Natural killer cell (primary cell): ENCODE results near the gene CHN1. TPM values are rescaled to one million over a fixed set of nuclear protein-coding genes. Genes with fewer than 3 reads are reported as not detected.

Source experiments
- ATAC-seq, 3 donors: fragments of 150-1000 bp in 2 of 3; fragments of 200-7000 bp in 1 of 3; cut with Tn5 transposase; 1 replicate in 1 of 3; 2 replicates in 2 of 3; pipeline ENCODE4 v1.10.0; 2021; ENCODE audit warnings: mild to moderate bottlenecking in 2 of 3, moderate library complexity in 2 of 3
- DNase-seq, 2 donors: peaks; one replicate each; pipeline versions ENCODE4 v3.0.0 to v3.0.0-alpha.2; 2013 to 2021; ENCODE audit warnings: mixed read lengths in 1 of 2
- H3K27ac ChIP-seq: one replicate; pipeline ENCODE4 v1.5.1; 2013; ENCODE audit warnings: mild to moderate bottlenecking, low read length
- H3K27me3 ChIP-seq: one replicate; pipeline ENCODE4 v1.6.1; 2013; ENCODE audit warnings: low read length; ENCODE audit not compliant: control insufficient read depth, insufficient read depth
- H3K36me3 ChIP-seq: one replicate; pipeline ENCODE4 v1.6.1; 2013; ENCODE audit warnings: low read length; ENCODE audit not compliant: control insufficient read depth, insufficient read depth
- H3K4me1 ChIP-seq: one replicate; pipeline ENCODE4 v1.6.1; 2013; ENCODE audit warnings: low read length; ENCODE audit not compliant: control insufficient read depth, insufficient read depth
- H3K4me3 ChIP-seq: one replicate; pipeline ENCODE4 v1.5.1; 2013; ENCODE audit warnings: low read length
- H3K9me3 ChIP-seq: one replicate; pipeline ENCODE4 v1.6.1; 2013; ENCODE audit warnings: low read length; ENCODE audit not compliant: control insufficient read depth, insufficient read depth
- H3K27ac Mint-ChIP-seq, 2 donors: one replicate each; pipeline ENCODE4 v1.8.0; 2022; ENCODE audit warnings: mild to moderate bottlenecking in 2 of 2, mixed read lengths in 2 of 2, moderate library complexity in 1 of 2
- H3K27me3 Mint-ChIP-seq, 2 donors: one replicate each; pipeline ENCODE4 v1.8.0; 2022; ENCODE audit warnings: low read depth in 2 of 2, mixed read lengths in 2 of 2
- H3K36me3 Mint-ChIP-seq: one replicate; pipeline ENCODE4 v1.8.0; 2022; ENCODE audit warnings: mixed read lengths
- H3K4me1 Mint-ChIP-seq, 2 donors: one replicate each; pipeline ENCODE4 v1.8.0; 2022; ENCODE audit warnings: mixed read lengths in 2 of 2
- H3K4me3 Mint-ChIP-seq: one replicate; pipeline ENCODE4 v1.8.0; 2022; ENCODE audit warnings: mild to moderate bottlenecking, moderate library complexity, mixed read lengths
- H3K9me3 Mint-ChIP-seq, 2 donors: one replicate each; pipeline ENCODE4 v1.8.0; 2022; ENCODE audit warnings: mixed read lengths in 2 of 2
- WGBS: methylation state at CpG from one replicate; pipeline ENCODE4 v1.1.7; 2013; ENCODE audit warnings: missing lambda C conversion rate; ENCODE audit not compliant: insufficient coverage; 5-methylcytosine and 5-hydroxymethylcytosine counted together
- intact Hi-C: fragments of 100-400 bp; cut with micrococcal nuclease; formaldehyde crosslinking; loops from one replicate; pipeline ENCODE4 v1.14.2; 2022
- total RNA-seq, 4 donors: library from RNA; stranded (reverse); fragments of 120-200 nt in 1 of 4; gene quantifications; one replicate each; pipeline versions ENCODE4 v1.2.3 to v1.2.4, GENCODE V29; 2013 to 2022
- TF ChIP-seq, protein P1 (sequence below): fragments of 200-600 bp; IDR thresholded peaks from one replicate; pipeline ENCODE4 v1.8.0; 2022; ENCODE audit warnings: antibody characterized with exemption

CHN1 gene
- total RNA-seq, 3 donors from 2014 or later (not counting 1 experiment from before 2014, with no cell fraction given), result 0.80 to 1.7 (median 0.88) TPM

DNA sequence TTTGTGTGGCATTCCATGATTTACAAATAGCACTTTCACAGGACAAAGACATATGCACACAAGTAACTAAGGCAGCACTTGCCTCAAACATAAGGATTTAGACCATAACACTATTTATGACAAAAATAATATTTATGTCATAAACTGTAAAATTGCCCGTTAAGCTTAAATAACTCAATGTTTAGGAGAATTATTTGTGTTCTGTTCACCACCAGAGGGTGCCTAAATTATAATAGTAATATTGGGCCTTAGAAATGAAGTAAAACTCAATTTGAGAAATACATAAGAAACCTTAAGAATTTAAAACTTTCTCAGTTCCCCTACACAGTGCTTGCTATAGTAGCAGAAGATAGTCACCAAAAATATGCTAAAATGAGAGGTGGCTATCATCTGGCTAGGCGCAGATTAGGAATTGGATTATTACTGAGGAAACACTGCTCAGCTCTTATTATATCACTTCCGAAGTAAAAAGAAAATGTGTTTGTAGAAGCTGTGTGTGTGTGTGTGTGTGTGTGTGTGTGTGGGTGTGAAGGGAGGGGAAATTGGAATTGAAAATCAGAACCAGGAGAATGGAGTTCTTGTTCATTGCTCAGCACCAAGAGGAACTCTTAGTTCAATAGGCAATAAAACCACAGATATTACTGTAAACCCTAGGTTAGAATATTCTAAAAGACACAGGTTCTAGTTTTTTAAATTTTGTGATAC lies 4.9 kb upstream of the CHN1 start:
- no peak overlapping the region for H3K4me3 ChIP-seq
- intact Hi-C loops, result no loop called here
- TF ChIP-seq, protein P1, sequence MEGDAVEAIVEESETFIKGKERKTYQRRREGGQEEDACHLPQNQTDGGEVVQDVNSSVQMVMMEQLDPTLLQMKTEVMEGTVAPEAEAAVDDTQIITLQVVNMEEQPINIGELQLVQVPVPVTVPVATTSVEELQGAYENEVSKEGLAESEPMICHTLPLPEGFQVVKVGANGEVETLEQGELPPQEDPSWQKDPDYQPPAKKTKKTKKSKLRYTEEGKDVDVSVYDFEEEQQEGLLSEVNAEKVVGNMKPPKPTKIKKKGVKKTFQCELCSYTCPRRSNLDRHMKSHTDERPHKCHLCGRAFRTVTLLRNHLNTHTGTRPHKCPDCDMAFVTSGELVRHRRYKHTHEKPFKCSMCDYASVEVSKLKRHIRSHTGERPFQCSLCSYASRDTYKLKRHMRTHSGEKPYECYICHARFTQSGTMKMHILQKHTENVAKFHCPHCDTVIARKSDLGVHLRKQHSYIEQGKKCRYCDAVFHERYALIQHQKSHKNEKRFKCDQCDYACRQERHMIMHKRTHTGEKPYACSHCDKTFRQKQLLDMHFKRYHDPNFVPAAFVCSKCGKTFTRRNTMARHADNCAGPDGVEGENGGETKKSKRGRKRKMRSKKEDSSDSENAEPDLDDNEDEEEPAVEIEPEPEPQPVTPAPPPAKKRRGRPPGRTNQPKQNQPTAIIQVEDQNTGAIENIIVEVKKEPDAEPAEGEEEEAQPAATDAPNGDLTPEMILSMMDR, result no peak
- no peak overlapping the region for H3K27ac Mint-ChIP-seq
- no peaks in the 10 kb centered on the region for H3K4me1 ChIP-seq
- no peaks in the 10 kb centered on the region for H3K4me1 Mint-ChIP-seq
- ATAC-seq, result no peak
- no peaks in the 10 kb centered on the region for H3K9me3 Mint-ChIP-seq
- H3K36me3 Mint-ChIP-seq, result no peaks in the 10 kb centered on the region
- WGBS, result 100% methylated on average over 1 of the region's 3 CpGs
- no peak overlapping the region for H3K27ac ChIP-seq
- H3K36me3 ChIP-seq, result no peaks in the 10 kb centered on the region
- peaks cover 14% of the 10 kb centered on the region for H3K27me3 ChIP-seq
- H3K27me3 Mint-ChIP-seq, result peaks cover 33 to 51% of the 10 kb centered on the region in 2 donors
- no peak for DNase-seq
- H3K9me3 ChIP-seq, result no peaks in the 10 kb centered on the region
- H3K4me3 Mint-ChIP-seq, result no peak overlapping the region

DNA sequence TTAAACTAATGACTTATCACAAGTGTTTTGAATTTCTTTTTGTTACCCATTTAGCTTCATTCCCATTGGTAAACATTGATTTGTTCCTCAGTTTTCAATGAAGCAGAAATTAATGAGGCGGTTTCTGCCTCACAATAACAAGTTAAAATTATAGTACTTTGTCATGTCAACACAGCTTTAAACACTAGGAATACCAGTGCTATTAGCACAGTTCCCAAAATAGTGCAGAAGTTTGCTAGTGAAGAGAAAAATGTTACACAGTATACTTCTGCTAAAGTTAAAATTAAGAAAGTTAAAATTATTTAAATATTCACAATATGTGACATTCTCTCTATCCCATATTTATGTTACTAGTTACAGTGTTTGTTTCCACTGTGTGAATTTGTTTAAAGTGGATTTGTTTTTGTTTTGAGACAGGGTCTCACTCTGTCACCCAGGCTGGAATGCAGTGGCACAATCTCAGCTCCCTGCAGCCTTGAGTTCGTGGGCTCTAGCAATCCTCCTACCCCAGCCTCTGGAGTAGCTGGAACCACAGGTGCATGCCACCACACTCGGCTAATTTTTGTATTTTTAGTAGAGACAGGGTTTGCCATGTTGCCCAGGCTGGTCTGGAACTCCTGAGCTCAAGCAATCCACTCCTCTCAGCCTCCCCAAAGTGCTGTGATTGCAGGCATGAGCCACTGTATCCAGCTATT lies 3.8 kb upstream of the CHN1 start:
- no peak for ATAC-seq
- no peak overlapping the region for H3K27ac ChIP-seq

DNA sequence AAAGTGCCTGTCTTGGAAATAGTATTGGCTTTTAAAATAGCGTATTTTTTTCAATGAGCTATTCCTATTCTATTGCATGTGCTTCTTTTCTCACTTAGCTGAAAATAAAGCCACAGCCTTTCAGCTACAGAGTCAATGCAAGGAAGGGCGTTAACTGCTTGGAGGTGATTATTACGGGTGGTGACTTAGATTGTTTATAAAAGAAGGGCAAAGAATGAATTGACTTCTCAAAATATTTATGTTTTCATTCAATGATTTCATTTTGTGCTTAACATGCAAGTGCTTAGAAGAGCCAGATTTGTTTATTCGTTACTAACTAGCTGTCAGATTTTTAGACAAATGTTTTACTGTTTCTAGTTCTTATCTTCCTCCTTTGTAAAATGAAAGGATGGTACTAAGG lies 2.8 kb upstream of the CHN1 start:
- no peaks in the 10 kb centered on the region for H3K9me3 ChIP-seq
- intact Hi-C loops, result no loop called here
- H3K27ac ChIP-seq, result no peak overlapping the region
- no peaks in the 10 kb centered on the region for H3K36me3 ChIP-seq
- no peaks in the 10 kb centered on the region for H3K4me1 Mint-ChIP-seq
- WGBS, result no CpG with 5 or more reads among the region's 4 CpGs
- DNase-seq, result no peak
- peaks cover 29 to 55% of the 10 kb centered on the region in 2 donors for H3K27me3 Mint-ChIP-seq
- H3K4me1 ChIP-seq, result peaks cover 3% of the 10 kb centered on the region
- H3K36me3 Mint-ChIP-seq, result no peaks in the 10 kb centered on the region
- peaks cover 25% of the 10 kb centered on the region for H3K27me3 ChIP-seq
- ATAC-seq, result no peak
- no peak overlapping the region for H3K4me3 ChIP-seq
- H3K4me3 Mint-ChIP-seq, result no peak overlapping the region
- TF ChIP-seq, protein P1, result no peak
- no peak overlapping the region for H3K27ac Mint-ChIP-seq
- H3K9me3 Mint-ChIP-seq, result no peaks in the 10 kb centered on the region

More for the DNA sequence above, 3.8 kb upstream of the CHN1 start:
- H3K27me3 Mint-ChIP-seq, result peaks cover 33 to 53% of the 10 kb centered on the region in 2 donors
- 84% methylated on average over 3 of the region's 3 CpGs for WGBS
- H3K4me3 ChIP-seq, result no peak overlapping the region
- DNase-seq, result no peak
- TF ChIP-seq, protein P1, result no peak
- H3K27me3 ChIP-seq, result peaks cover 19% of the 10 kb centered on the region
- intact Hi-C loops, result no loop called here
- H3K4me1 ChIP-seq, result peaks cover 3% of the 10 kb centered on the region
- H3K27ac Mint-ChIP-seq, result no peak overlapping the region
- H3K4me1 Mint-ChIP-seq, result no peaks in the 10 kb centered on the region
- H3K36me3 ChIP-seq, result no peaks in the 10 kb centered on the region
- no peaks in the 10 kb centered on the region for H3K9me3 ChIP-seq
- H3K9me3 Mint-ChIP-seq, result no peaks in the 10 kb centered on the region
- no peak overlapping the region for H3K4me3 Mint-ChIP-seq
- no peaks in the 10 kb centered on the region for H3K36me3 Mint-ChIP-seq
